Nephron progenitor cell (in vitro differentiated cells): ENCODE results near the gene GPR32.

ENCODE experiments used
- DNase-seq: peaks from one replicate; pipeline ENCODE4 v3.0.0; 2021
- H3K27ac Mint-ChIP-seq: 2 replicates; pipeline ENCODE4 v1.8.0; 2021; ENCODE audit warnings: mild to moderate bottlenecking, moderate library complexity, mixed read lengths
- H3K27me3 Mint-ChIP-seq: 2 replicates; pipeline ENCODE4 v1.8.0; 2021; ENCODE audit warnings: mild to moderate bottlenecking, low read depth, mixed read lengths; ENCODE audit not compliant: poor library complexity
- H3K36me3 Mint-ChIP-seq: 2 replicates; pipeline ENCODE4 v1.8.0; 2021; ENCODE audit warnings: low read depth, mixed read lengths
- H3K4me1 Mint-ChIP-seq: 2 replicates; pipeline ENCODE4 v1.8.0; 2021; ENCODE audit warnings: mixed read lengths
- H3K4me3 Mint-ChIP-seq: 2 replicates; pipeline ENCODE4 v1.8.0; 2021; ENCODE audit warnings: mild to moderate bottlenecking, moderate library complexity, mixed read lengths
- H3K9me3 Mint-ChIP-seq: 2 replicates; pipeline ENCODE4 v1.8.0; 2021; ENCODE audit warnings: mild to moderate bottlenecking, moderate library complexity, mixed read lengths
- TF ChIP-seq, protein P1 (sequence below): fragments of 200-600 bp; sonication (generic); IDR thresholded peaks from 2 replicates; pipeline ENCODE4 v1.5.0; 2021; ENCODE audit warnings: antibody characterized with exemption

The GPR32 gene

DNA sequence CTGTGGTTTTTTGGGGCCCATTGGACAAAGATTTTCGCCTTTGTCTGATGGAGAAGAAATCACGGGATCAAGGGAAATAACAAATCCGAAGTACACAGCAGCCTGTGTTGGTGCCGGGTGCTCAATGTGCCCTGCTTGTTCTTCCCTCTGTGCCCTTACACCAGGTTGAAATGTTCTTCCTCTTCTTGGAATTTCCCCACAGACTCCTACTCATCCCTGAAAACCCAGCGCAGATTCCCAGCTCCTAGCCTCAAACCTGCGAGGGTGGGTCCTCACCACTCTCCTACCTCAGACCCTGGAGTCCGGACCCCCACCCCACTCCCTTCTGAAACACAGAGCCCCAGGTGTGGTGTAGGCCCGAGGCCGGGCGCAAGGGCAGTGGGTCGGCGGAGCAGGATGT is 15.1 kb downstream of the GPR32 start:
- no peak for DNase-seq
- TF ChIP-seq, protein P1, sequence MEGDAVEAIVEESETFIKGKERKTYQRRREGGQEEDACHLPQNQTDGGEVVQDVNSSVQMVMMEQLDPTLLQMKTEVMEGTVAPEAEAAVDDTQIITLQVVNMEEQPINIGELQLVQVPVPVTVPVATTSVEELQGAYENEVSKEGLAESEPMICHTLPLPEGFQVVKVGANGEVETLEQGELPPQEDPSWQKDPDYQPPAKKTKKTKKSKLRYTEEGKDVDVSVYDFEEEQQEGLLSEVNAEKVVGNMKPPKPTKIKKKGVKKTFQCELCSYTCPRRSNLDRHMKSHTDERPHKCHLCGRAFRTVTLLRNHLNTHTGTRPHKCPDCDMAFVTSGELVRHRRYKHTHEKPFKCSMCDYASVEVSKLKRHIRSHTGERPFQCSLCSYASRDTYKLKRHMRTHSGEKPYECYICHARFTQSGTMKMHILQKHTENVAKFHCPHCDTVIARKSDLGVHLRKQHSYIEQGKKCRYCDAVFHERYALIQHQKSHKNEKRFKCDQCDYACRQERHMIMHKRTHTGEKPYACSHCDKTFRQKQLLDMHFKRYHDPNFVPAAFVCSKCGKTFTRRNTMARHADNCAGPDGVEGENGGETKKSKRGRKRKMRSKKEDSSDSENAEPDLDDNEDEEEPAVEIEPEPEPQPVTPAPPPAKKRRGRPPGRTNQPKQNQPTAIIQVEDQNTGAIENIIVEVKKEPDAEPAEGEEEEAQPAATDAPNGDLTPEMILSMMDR = no peak
- no peak overlapping the region for H3K4me3 Mint-ChIP-seq

GRCh38 chr19:50790396-50790795 is 20.1 kb downstream of the GPR32 start, which contains the start of gene ACP4:
Gene ACP4 (plus strand): TSS chr19:50790415. CDS start chr19:50790415, 0 bp downstream.
- no peaks in the 10 kb centered on the region for H3K9me3 Mint-ChIP-seq
- H3K36me3 Mint-ChIP-seq = no peaks in the 10 kb centered on the region
- TF ChIP-seq, protein P1 = no peak
- no peak for DNase-seq
- peaks cover 3% of the 10 kb centered on the region for H3K27me3 Mint-ChIP-seq
- H3K27ac Mint-ChIP-seq = no peak within 1 kb of the TSS
- peaks cover 18% of the 10 kb centered on the region for H3K4me1 Mint-ChIP-seq
- H3K4me3 Mint-ChIP-seq = no peak within 1 kb of the TSS

More for the DNA sequence above, 15.1 kb downstream of the GPR32 start:
- peaks cover 27% of the 10 kb centered on the region for H3K27me3 Mint-ChIP-seq
- peaks cover 40% of the 10 kb centered on the region for H3K4me1 Mint-ChIP-seq
- H3K36me3 Mint-ChIP-seq = no peaks in the 10 kb centered on the region
- H3K27ac Mint-ChIP-seq = peak overlapping the region; percentile 83
- no peaks in the 10 kb centered on the region for H3K9me3 Mint-ChIP-seq

- H3K27me3 Mint-ChIP-seq = peaks cover 3% of the 10 kb centered on the region
- DNase-seq = no peak
- no peaks in the 10 kb centered on the region for H3K9me3 Mint-ChIP-seq
- H3K36me3 Mint-ChIP-seq = no peaks in the 10 kb centered on the region
- TF ChIP-seq, protein P1 = no peak
- peaks cover 12% of the 10 kb centered on the region for H3K4me1 Mint-ChIP-seq
- H3K4me3 Mint-ChIP-seq = no peak overlapping the region
- no peak overlapping the region for H3K27ac Mint-ChIP-seq
Measured at GRCh38 chr19:50790922-50791467, 20.7 kb downstream of the GPR32 start.

GRCh38 chr19:50791594-50792271 is 21.5 kb downstream of the GPR32 start:
- H3K9me3 Mint-ChIP-seq = no peaks in the 10 kb centered on the region
- no peak overlapping the region for H3K4me3 Mint-ChIP-seq
- no peaks in the 10 kb centered on the region for H3K36me3 Mint-ChIP-seq
- no peak overlapping the region for H3K27ac Mint-ChIP-seq
- no peak for DNase-seq
- TF ChIP-seq, protein P1 = no peak
- H3K27me3 Mint-ChIP-seq = peaks cover 3% of the 10 kb centered on the region
- peaks cover 8% of the 10 kb centered on the region for H3K4me1 Mint-ChIP-seq

DNA sequence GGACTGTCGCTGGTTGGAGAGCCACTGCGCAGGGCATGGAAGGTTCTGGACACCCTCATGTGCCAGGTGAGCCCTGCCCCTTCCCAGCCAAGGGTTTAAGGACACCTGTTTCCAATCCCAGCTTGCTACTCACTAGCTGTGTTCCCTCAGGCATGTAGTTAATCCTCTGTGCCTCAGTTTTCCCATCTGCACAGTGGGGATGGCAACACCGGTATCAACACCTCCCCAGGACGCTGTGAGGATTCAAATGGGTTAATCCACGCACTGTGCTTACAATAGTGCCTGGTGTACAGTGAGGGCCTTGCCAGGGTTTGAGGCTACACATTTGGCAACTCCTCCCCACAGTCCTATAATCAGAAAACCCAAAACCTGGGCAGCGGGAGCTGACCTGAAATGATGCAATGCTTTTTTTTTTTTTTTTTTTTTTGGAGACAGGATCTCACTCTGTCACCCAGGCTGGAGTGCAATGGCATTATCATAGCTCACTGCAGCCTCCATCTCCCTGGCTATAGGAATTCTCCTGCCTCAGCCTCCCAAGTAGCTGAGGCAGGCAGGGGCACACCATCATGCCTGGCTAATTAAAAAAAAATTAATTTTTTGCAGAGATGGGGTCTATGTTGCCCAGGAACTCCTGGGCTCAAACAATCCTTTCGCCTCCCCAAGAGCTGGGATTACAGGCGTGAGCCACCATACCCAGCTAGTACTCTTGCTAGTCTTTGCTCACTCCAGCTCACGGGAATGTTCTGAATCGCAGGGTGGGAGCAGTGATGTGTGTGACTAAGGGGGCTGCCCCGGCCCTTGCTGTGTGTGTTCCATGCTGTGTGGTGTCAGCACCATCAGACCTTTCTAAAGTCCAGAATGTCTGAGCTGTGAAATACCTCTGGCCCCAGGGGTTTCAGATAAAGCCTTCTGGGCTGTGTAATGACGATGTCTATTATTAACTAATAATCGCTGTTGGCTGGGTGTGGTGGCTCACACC is 22.3 kb downstream of the GPR32 start:
- TF ChIP-seq, protein P1 = no peak
- no peak overlapping the region for H3K4me3 Mint-ChIP-seq
- H3K27me3 Mint-ChIP-seq = peaks cover 3% of the 10 kb centered on the region
- no peaks in the 10 kb centered on the region for H3K9me3 Mint-ChIP-seq
- DNase-seq = no peak
- no peaks in the 10 kb centered on the region for H3K36me3 Mint-ChIP-seq
- no peak overlapping the region for H3K27ac Mint-ChIP-seq
- H3K4me1 Mint-ChIP-seq = peaks cover 8% of the 10 kb centered on the region
